GM18907 (cell line): ENCODE measurements around the gene DAGLB.

ENCODE experiments used
- ATAC-seq: cut with Tn5 transposase; IDR thresholded peaks from one replicate; pipeline ENCODE4 v1.9.1; 2021; ENCODE audit warnings: mild to moderate bottlenecking, moderate library complexity; ENCODE audit not compliant: unreplicated experiment

DAGLB gene

GRCh38 chr7:6433784-6434615 lies 13.8 kb downstream of the DAGLB start:
- no peak for ATAC-seq

- no peak for ATAC-seq
Observed at GRCh38 chr7:6432781-6433180, 15.0 kb downstream of the DAGLB start.

- no peak for ATAC-seq
Observed at GRCh38 chr7:6430974-6431373, 16.8 kb downstream of the DAGLB start.

GRCh38 chr7:6430271-6430940 lies 17.3 kb downstream of the DAGLB start:
- no peak for ATAC-seq

GRCh38 chr7:6425948-6426347 lies 21.8 kb downstream of the DAGLB start:
- ATAC-seq, result no peak

GRCh38 chr7:6423942-6424701 lies 23.6 kb downstream of the DAGLB start:
- ATAC-seq, result no peak

- ATAC-seq, result no peak
Observed at GRCh38 chr7:6422926-6423632, 24.7 kb downstream of the DAGLB start.

GRCh38 chr7:6422095-6422494 lies 25.7 kb downstream of the DAGLB start:
- ATAC-seq, result no peak

GRCh38 chr7:6420680-6421079 lies 27.1 kb downstream of the DAGLB start:
- no peak for ATAC-seq

- no peak for ATAC-seq
Observed at GRCh38 chr7:6419310-6419773, 28.4 kb downstream of the DAGLB start.

- ATAC-seq, result no peak
Observed at GRCh38 chr7:6417408-6417807, 30.3 kb downstream of the DAGLB start.

GRCh38 chr7:6416516-6417145 lies 31.1 kb downstream of the DAGLB start:
- ATAC-seq, result no peak

- ATAC-seq, result no peak
Observed at GRCh38 chr7:6413637-6414036, 34.1 kb downstream of the DAGLB start.

GRCh38 chr7:6409944-6410693 lies 37.6 kb downstream of the DAGLB start:
- no peak for ATAC-seq

GRCh38 chr7:6409091-6409490 lies 38.7 kb downstream of the DAGLB start:
- ATAC-seq, result no peak

- ATAC-seq, result no peak
Observed at GRCh38 chr7:6407434-6407833, 40.3 kb downstream of the DAGLB start.

GRCh38 chr7:6406121-6406520 lies 41.6 kb downstream of the DAGLB start:
- no peak for ATAC-seq

GRCh38 chr7:6403907-6404306 lies 43.8 kb downstream of the DAGLB start:
- ATAC-seq, result no peak

- no peak for ATAC-seq
Observed at GRCh38 chr7:6402741-6403140, 45.0 kb downstream of the DAGLB start.

- no peak for ATAC-seq
Observed at GRCh38 chr7:6402041-6402440, 45.7 kb downstream of the DAGLB start.
